ENCODE data around the gene ZNF536. TPM values are rescaled to one million over a fixed set of nuclear protein-coding genes. Genes with fewer than 3 reads are reported as not detected.

The ZNF536 gene
- total and polyA plus RNA-seq, 2 donors (not counting 1 experiment from before 2014, with no cell fraction given) = 0.50 TPM; not detected in 1

GRCh38 chr19:30393046-30393445 is 20.9 kb downstream of the ZNF536 start:
- no peak overlapping the region for H3K4me3 ChIP-seq (replicated peaks in 1 of 4; ENCODE audit: control extremely low read depth in 1 of 4, insufficient read depth in 1 of 4, low read depth in 3 of 4, low read length in 4 of 4)
- H3K9me3 ChIP-seq (ENCODE audit: control insufficient read depth, insufficient read depth, low read depth, low read length) = no peaks in the 10 kb centered on the region
- H3K36me3 ChIP-seq (ENCODE audit: control insufficient read depth, insufficient read depth, low read length) = no peaks in the 10 kb centered on the region
- no peak overlapping the region for H2AFZ ChIP-seq (ENCODE audit: low read length)
- no peak overlapping the region for H3K9ac ChIP-seq (ENCODE audit: insufficient read depth, low read length)
- H3K4me1 ChIP-seq (ENCODE audit: control insufficient read depth, extremely low read depth, insufficient read depth, low read length) = no peaks in the 10 kb centered on the region
- H3K27me3 ChIP-seq (ENCODE audit: control insufficient read depth, insufficient read depth, low read length) = no peaks in the 10 kb centered on the region
- no peaks in the 10 kb centered on the region for H3K79me2 ChIP-seq (ENCODE audit: control insufficient read depth, insufficient read depth, low read length)
- no peaks in the 10 kb centered on the region for H4K20me1 ChIP-seq (ENCODE audit: control insufficient read depth, extremely low read depth, insufficient read depth, low read length)
- no peak for TF ChIP-seq EZH2 (IDR thresholded peaks at IDR 0.05; ENCODE audit: low read length, missing control alignments)
- TF ChIP-seq CTCF (conservative IDR thresholded peaks at IDR 0.05 in 1 of 2, IDR thresholded peaks at IDR 0.05 in 1 of 2; ENCODE audit: low read depth in 1 of 2, low read length in 2 of 2) = no peak
- H3K27ac ChIP-seq (ENCODE audit: insufficient read depth, low read length) = no peak overlapping the region
- no peak overlapping the region for H3K4me2 ChIP-seq (ENCODE audit: extremely low read depth, insufficient read depth, low read length)
- DNase-seq (ENCODE audit: low read depth in 2 of 2) = no peak

- Histone ChIP-seq H4K20me1 (ENCODE audit: control insufficient read depth, extremely low read depth, insufficient read depth, low read length) (no peaks in the 10 kb centered on the region), H3K36me3 (ENCODE audit: control insufficient read depth, insufficient read depth, low read length) (no peaks in the 10 kb centered on the region), H3K27ac (ENCODE audit: insufficient read depth, low read length) (no peak overlapping the region), H3K79me2 (ENCODE audit: control insufficient read depth, insufficient read depth, low read length) (no peaks in the 10 kb centered on the region), H3K9ac (ENCODE audit: insufficient read depth, low read length) (no peak overlapping the region), H3K4me3 (replicated peaks in 1 of 4; ENCODE audit: control extremely low read depth in 1 of 4, insufficient read depth in 1 of 4, low read depth in 3 of 4, low read length in 4 of 4) (no peak overlapping the region), H3K9me3 (ENCODE audit: control insufficient read depth, insufficient read depth, low read depth, low read length) (no peaks in the 10 kb centered on the region), H3K4me1 (ENCODE audit: control insufficient read depth, extremely low read depth, insufficient read depth, low read length) (no peaks in the 10 kb centered on the region), H3K27me3 (ENCODE audit: control insufficient read depth, insufficient read depth, low read length) (no peaks in the 10 kb centered on the region), H3K4me2 (ENCODE audit: extremely low read depth, insufficient read depth, low read length) (no peak overlapping the region), H2AFZ (ENCODE audit: low read length) (no peak overlapping the region)
- DNase-seq (ENCODE audit: low read depth in 2 of 2) = no peak
- no peak for TF ChIP-seq EZH2 (IDR thresholded peaks at IDR 0.05; ENCODE audit: low read length, missing control alignments)
- no peak for TF ChIP-seq CTCF (conservative IDR thresholded peaks at IDR 0.05 in 1 of 2, IDR thresholded peaks at IDR 0.05 in 1 of 2; ENCODE audit: low read depth in 1 of 2, low read length in 2 of 2)
Measured at GRCh38 chr19:30393729-30394480, 21.7 kb downstream of the ZNF536 start.

- no peaks in the 10 kb centered on the region for H3K27me3 ChIP-seq (ENCODE audit: control insufficient read depth, insufficient read depth, low read length)
Measured at GRCh38 chr19:30394481-30395151, 22.4 kb downstream of the ZNF536 start.

More at GRCh38 chr19:30394481-30395151, 22.4 kb downstream of the ZNF536 start:
- Histone ChIP-seq H3K9ac (ENCODE audit: insufficient read depth, low read length) (no peak overlapping the region), H3K4me1 (ENCODE audit: control insufficient read depth, extremely low read depth, insufficient read depth, low read length) (no peaks in the 10 kb centered on the region), H3K36me3 (ENCODE audit: control insufficient read depth, insufficient read depth, low read length) (no peaks in the 10 kb centered on the region), H3K9me3 (ENCODE audit: control insufficient read depth, insufficient read depth, low read depth, low read length) (no peaks in the 10 kb centered on the region), H4K20me1 (ENCODE audit: control insufficient read depth, extremely low read depth, insufficient read depth, low read length) (no peaks in the 10 kb centered on the region), H2AFZ (ENCODE audit: low read length) (no peak overlapping the region), H3K79me2 (ENCODE audit: control insufficient read depth, insufficient read depth, low read length) (no peaks in the 10 kb centered on the region), H3K4me3 (replicated peaks in 1 of 4; ENCODE audit: control extremely low read depth in 1 of 4, insufficient read depth in 1 of 4, low read depth in 3 of 4, low read length in 4 of 4) (no peak overlapping the region), H3K4me2 (ENCODE audit: extremely low read depth, insufficient read depth, low read length) (no peak overlapping the region), H3K27ac (ENCODE audit: insufficient read depth, low read length) (no peak overlapping the region)
- TF ChIP-seq EZH2 (IDR thresholded peaks at IDR 0.05; ENCODE audit: low read length, missing control alignments) (no peak), CTCF (conservative IDR thresholded peaks at IDR 0.05 in 1 of 2, IDR thresholded peaks at IDR 0.05 in 1 of 2; ENCODE audit: low read depth in 1 of 2, low read length in 2 of 2) (no peak)
- no peak for DNase-seq (ENCODE audit: low read depth in 2 of 2)
